HG02571 (cell line): ENCODE measurements around the gene VDAC2.
"Not testable (repeated sequence)": the region's sequence is repeated elsewhere in the genome, so short reads cannot be mapped to it uniquely, and the experiment has no call there.

Experiments used
- ATAC-seq: cut with Tn5 transposase; IDR thresholded peaks from one replicate; pipeline ENCODE4 v1.9.1; 2021; ENCODE audit warnings: mild to moderate bottlenecking, moderate library complexity; ENCODE audit not compliant: unreplicated experiment

VDAC2 gene

GRCh38 chr10:75210282-75211006 is at the start of gene VDAC2:
TSS of gene VDAC2 (plus strand) at chr10:75210796. CDS start at chr10:75211159, 363 bp downstream.
- ATAC-seq: peak; percentile 76

- ATAC-seq: peak; percentile 63
Measured at GRCh38 chr10:75165684-75166622, 44.6 kb upstream of the VDAC2 start.

- no peak for ATAC-seq
Measured at GRCh38 chr10:75166623-75166972, 44.0 kb upstream of the VDAC2 start.

GRCh38 chr10:75168275-75168674 is 42.3 kb upstream of the VDAC2 start:
- no peak for ATAC-seq

- ATAC-seq: no peak
Measured at GRCh38 chr10:75170215-75170614, 40.4 kb upstream of the VDAC2 start.

GRCh38 chr10:75175046-75175445 is 35.5 kb upstream of the VDAC2 start:
- ATAC-seq: no peak

- ATAC-seq: no peak
Measured at GRCh38 chr10:75176046-75176445, 34.5 kb upstream of the VDAC2 start.

- ATAC-seq: no peak
Measured at GRCh38 chr10:75176736-75177135, 33.9 kb upstream of the VDAC2 start.

- no peak for ATAC-seq
Measured at GRCh38 chr10:75179657-75180177, 30.9 kb upstream of the VDAC2 start.

GRCh38 chr10:75180592-75180991 is 30.0 kb upstream of the VDAC2 start:
- ATAC-seq: no peak

- no peak for ATAC-seq
Measured at GRCh38 chr10:75181073-75181472, 29.5 kb upstream of the VDAC2 start.

GRCh38 chr10:75186310-75186709 is 24.3 kb upstream of the VDAC2 start:
- no peak for ATAC-seq

GRCh38 chr10:75187961-75188426 is 22.6 kb upstream of the VDAC2 start:
- ATAC-seq: no peak

- ATAC-seq: not testable (repeated sequence)
Measured at GRCh38 chr10:75188522-75188921, 22.1 kb upstream of the VDAC2 start.

- ATAC-seq: no peak
Measured at GRCh38 chr10:75189266-75190096, 21.1 kb upstream of the VDAC2 start.

GRCh38 chr10:75191821-75192568 is 18.6 kb upstream of the VDAC2 start:
- no peak for ATAC-seq

GRCh38 chr10:75194625-75195024 is 16.0 kb upstream of the VDAC2 start:
- ATAC-seq: not testable (repeated sequence)

GRCh38 chr10:75195035-75195763 is 15.4 kb upstream of the VDAC2 start:
- no peak for ATAC-seq

GRCh38 chr10:75197066-75197465 is 13.5 kb upstream of the VDAC2 start:
- no peak for ATAC-seq
